ENCODE results near the gene NRXN3. TPM values are rescaled to one million over a fixed set of nuclear protein-coding genes. Genes with fewer than 3 reads are reported as not detected.

Gene NRXN3
- total and polyA plus RNA-seq, 7 donors = 0.06 to 0.74 (median 0.15) TPM

DNA sequence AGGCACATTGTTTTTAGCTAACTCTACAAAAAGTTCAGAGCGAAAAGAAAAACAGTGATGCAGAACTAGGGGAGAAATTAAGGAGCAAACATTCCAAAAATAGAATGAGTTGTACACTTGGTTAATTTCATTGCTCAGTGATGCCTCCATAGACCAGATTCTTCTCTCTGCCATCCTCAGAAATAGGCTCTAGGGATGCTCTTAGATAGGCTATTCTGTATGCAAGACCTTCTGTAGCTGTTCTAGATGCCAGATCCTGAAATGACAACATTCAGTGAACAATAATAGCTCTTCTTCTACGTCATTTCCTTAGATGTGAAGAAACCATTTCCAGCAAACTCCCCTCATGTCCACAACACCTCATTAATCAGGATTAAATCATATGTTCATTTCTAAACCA is 1574.9 kb downstream of the NRXN3 start:
- WGBS, 3 donors = 77 to 87% (median 83%) methylated on average over 2 of the region's 2 CpGs
- H3K4me3 ChIP-seq = no peak overlapping the region
- H3K27ac ChIP-seq = no peak overlapping the region
- ATAC-seq (no peak), DNase-seq (no peak)
- no peaks in the 10 kb centered on the region for H3K4me1 ChIP-seq
- no peaks in the 10 kb centered on the region for H3K27me3 ChIP-seq (ENCODE audit: insufficient read depth in 3 of 3, low read length in 2 of 3)
- TF ChIP-seq, protein P1, sequence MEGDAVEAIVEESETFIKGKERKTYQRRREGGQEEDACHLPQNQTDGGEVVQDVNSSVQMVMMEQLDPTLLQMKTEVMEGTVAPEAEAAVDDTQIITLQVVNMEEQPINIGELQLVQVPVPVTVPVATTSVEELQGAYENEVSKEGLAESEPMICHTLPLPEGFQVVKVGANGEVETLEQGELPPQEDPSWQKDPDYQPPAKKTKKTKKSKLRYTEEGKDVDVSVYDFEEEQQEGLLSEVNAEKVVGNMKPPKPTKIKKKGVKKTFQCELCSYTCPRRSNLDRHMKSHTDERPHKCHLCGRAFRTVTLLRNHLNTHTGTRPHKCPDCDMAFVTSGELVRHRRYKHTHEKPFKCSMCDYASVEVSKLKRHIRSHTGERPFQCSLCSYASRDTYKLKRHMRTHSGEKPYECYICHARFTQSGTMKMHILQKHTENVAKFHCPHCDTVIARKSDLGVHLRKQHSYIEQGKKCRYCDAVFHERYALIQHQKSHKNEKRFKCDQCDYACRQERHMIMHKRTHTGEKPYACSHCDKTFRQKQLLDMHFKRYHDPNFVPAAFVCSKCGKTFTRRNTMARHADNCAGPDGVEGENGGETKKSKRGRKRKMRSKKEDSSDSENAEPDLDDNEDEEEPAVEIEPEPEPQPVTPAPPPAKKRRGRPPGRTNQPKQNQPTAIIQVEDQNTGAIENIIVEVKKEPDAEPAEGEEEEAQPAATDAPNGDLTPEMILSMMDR (IDR thresholded peaks at IDR 0.05) = no peak
- no peaks in the 10 kb centered on the region for H3K36me3 ChIP-seq (ENCODE audit: insufficient read depth in 1 of 2, low read depth in 1 of 2)
- intact Hi-C loops (cut with DNase I) = no loop called here
- no peaks in the 10 kb centered on the region for H3K9me3 ChIP-seq

DNA sequence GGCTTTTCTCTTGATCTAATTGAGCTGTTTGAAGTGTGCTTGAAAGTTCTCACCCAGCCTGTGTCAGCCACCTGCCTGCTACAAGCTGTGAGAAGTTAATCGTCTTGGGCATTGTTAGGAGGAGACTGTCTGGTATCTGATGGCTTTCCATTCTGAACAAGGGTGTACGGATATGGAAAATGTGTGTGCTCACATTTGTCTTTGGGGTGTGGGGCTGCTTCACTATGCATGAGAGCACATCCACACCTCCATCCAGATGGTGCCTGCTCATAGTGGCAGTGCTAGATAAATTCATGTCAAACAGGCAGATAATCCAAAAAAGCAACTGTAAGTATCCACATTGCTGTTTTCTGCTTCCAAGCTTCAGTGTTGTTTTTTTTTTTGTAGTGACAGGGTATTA is 1578.9 kb downstream of the NRXN3 start:
- no peaks in the 10 kb centered on the region for H3K27me3 ChIP-seq (ENCODE audit: insufficient read depth in 3 of 3, low read length in 2 of 3)
- no peaks in the 10 kb centered on the region for H3K36me3 ChIP-seq (ENCODE audit: insufficient read depth in 1 of 2, low read depth in 1 of 2)
- no peak for ATAC-seq
- no peak overlapping the region for H3K27ac ChIP-seq
- H3K9me3 ChIP-seq = no peaks in the 10 kb centered on the region
- 52 to 68% (median 67%) methylated on average over 2 of the region's 2 CpGs for WGBS, 3 donors
- no peak overlapping the region for H3K4me3 ChIP-seq
- TF ChIP-seq, protein P1 (IDR thresholded peaks at IDR 0.05) = no peak
- DNase-seq = no peak
- intact Hi-C loops (cut with DNase I) = no loop called here
- no peaks in the 10 kb centered on the region for H3K4me1 ChIP-seq

DNA sequence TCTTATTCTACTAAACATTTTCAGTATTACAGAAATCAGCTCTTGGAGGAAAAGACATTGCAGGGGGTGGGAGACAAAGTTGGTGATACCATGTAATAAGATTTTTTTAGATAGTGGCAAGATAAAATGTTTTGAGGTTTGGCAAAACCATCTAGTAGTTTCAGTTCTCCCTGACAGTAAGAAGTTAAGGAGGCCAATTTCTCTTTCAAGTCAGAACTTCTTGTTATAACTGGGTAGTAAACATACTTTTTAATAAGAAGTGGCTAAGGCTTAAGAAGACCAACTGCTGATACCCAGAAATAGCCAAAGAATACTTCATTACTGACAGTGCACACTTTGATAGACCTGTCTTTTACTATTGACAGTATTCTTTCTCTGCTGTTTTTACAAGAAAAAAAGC is 1588.8 kb downstream of the NRXN3 start:
- no peaks in the 10 kb centered on the region for H3K9me3 ChIP-seq
- no peak for ATAC-seq
- intact Hi-C loops (cut with DNase I) = no loop called here
- no peaks in the 10 kb centered on the region for H3K36me3 ChIP-seq (ENCODE audit: insufficient read depth in 1 of 2, low read depth in 1 of 2)
- H3K4me1 ChIP-seq = no peaks in the 10 kb centered on the region
- H3K4me3 ChIP-seq = no peak overlapping the region
- TF ChIP-seq, protein P1 (IDR thresholded peaks at IDR 0.05) = no peak
- no peak for DNase-seq
- H3K27ac ChIP-seq = no peak overlapping the region
- no peaks in the 10 kb centered on the region for H3K27me3 ChIP-seq (ENCODE audit: insufficient read depth in 3 of 3, low read length in 2 of 3)

DNA sequence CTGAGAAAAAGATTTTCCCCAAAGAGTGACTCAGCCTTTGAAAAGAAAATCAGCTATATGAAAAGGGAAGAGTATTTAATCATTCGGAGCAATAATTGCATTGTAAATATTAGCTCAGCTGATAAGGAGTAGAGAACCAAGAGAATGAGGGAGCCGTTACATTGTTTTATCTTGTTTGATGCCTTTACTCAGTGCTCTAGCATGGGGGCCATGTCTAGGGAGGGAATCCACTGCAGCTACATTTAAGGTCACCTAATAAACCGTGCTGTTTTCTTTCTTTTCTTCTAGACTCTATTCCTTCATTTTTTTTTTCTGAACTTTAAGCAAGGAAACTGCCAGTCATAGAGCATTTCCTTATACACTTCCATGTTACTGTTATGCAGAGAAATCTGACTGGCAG is 1594.2 kb downstream of the NRXN3 start:
- WGBS, 3 donors = 71 to 77% (median 73%) methylated on average over 3 of the region's 3 CpGs
- no peaks in the 10 kb centered on the region for H3K36me3 ChIP-seq (ENCODE audit: insufficient read depth in 1 of 2, low read depth in 1 of 2)
- no peaks in the 10 kb centered on the region for H3K9me3 ChIP-seq
- H3K4me1 ChIP-seq = no peaks in the 10 kb centered on the region
- intact Hi-C loops (cut with DNase I) = no loop called here
- no peak for DNase-seq
- TF ChIP-seq, protein P1 (IDR thresholded peaks at IDR 0.05) = no peak
- no peak overlapping the region for H3K4me3 ChIP-seq
- ATAC-seq = no peak
- no peak overlapping the region for H3K27ac ChIP-seq
- H3K27me3 ChIP-seq (ENCODE audit: insufficient read depth in 3 of 3, low read length in 2 of 3) = no peaks in the 10 kb centered on the region

DNA sequence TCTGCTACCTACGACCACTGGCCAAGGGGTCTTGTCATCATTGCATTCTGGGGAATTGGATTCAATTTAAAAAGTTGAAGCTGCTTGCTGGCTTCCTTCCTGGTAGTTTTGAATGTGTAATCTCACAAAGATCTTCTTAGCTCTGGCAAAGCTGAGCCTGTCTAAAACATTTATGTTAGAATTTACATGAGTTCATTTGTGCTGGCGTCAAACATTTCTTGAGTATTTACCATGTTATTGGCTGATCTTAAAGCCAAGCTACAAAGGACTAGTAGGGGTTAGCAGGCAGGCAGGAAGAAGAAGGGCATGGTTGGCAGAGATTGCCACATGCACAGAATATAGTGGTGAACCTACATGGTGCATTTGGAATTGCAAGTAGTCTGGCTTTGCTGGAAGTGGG is 1596.3 kb downstream of the NRXN3 start:
- TF ChIP-seq, protein P1 (IDR thresholded peaks at IDR 0.05) = no peak
- Histone ChIP-seq H3K4me1 (no peaks in the 10 kb centered on the region), H3K27me3 (ENCODE audit: insufficient read depth in 3 of 3, low read length in 2 of 3) (no peaks in the 10 kb centered on the region), H3K4me3 (no peak overlapping the region), H3K27ac (no peak overlapping the region), H3K36me3 (ENCODE audit: insufficient read depth in 1 of 2, low read depth in 1 of 2) (no peaks in the 10 kb centered on the region), H3K9me3 (no peaks in the 10 kb centered on the region)
- no peak for DNase-seq
- ATAC-seq = no peak
- intact Hi-C loops (cut with DNase I) = no loop called here
- WGBS, 3 donors = 78 to 86% (median 80%) methylated on average over 2 of the region's 2 CpGs

Data from psoas muscle (tissue), 8 donors.